Parathyroid adenoma (tissue), 2 donors: ENCODE results near the gene TMC5.

Source experiments
- H2AFZ ChIP-seq: fragments of 300-600 bp; sonication (generic); one replicate; pipeline ENCODE4 v1.7.0; 2017; ENCODE audit warnings: antibody characterized with exemption, mild to moderate bottlenecking
- H3K27ac ChIP-seq: fragments of 300-600 bp; sonication (generic); one replicate; pipeline ENCODE4 v1.7.0; 2017
- H3K27me3 ChIP-seq: fragments of 300-600 bp; sonication (generic); one replicate; pipeline ENCODE4 v1.7.0; 2017; ENCODE audit warnings: low read length; ENCODE audit not compliant: control insufficient read depth, insufficient read depth
- H3K36me3 ChIP-seq: fragments of 300-600 bp; sonication (generic); one replicate; pipeline ENCODE4 v1.7.0; 2017; ENCODE audit warnings: low read length; ENCODE audit not compliant: control insufficient read depth, insufficient read depth
- H3K4me1 ChIP-seq: fragments of 300-600 bp; sonication (generic); one replicate; pipeline ENCODE4 v1.7.0; 2017; ENCODE audit warnings: control low read depth
- H3K4me2 ChIP-seq: fragments of 300-600 bp; sonication (generic); one replicate; pipeline ENCODE4 v1.7.0; 2017; ENCODE audit warnings: low read length
- H3K4me3 ChIP-seq: fragments of 300-600 bp; sonication (generic); one replicate; pipeline ENCODE4 v1.7.0; 2017; ENCODE audit warnings: low read depth, low read length
- H3K79me2 ChIP-seq: fragments of 300-600 bp; sonication (generic); one replicate; pipeline ENCODE4 v1.7.0; 2017; ENCODE audit warnings: control low read depth
- H3K9ac ChIP-seq: fragments of 300-600 bp; sonication (generic); one replicate; pipeline ENCODE4 v1.7.0; 2017; ENCODE audit warnings: mild to moderate bottlenecking
- H3K9me3 ChIP-seq: fragments of 300-600 bp; sonication (generic); one replicate; pipeline ENCODE4 v1.7.0; 2017; ENCODE audit warnings: low read length; ENCODE audit not compliant: control insufficient read depth
- TF ChIP-seq, protein P1 (sequence below): fragments of 300-600 bp; sonication (generic); IDR thresholded peaks from one replicate; pipeline ENCODE4 v1.7.0; 2017; ENCODE audit warnings: antibody characterized with exemption, mild to moderate bottlenecking
- donor health status: primary hyperparathyroidism.

TMC5 gene

DNA sequence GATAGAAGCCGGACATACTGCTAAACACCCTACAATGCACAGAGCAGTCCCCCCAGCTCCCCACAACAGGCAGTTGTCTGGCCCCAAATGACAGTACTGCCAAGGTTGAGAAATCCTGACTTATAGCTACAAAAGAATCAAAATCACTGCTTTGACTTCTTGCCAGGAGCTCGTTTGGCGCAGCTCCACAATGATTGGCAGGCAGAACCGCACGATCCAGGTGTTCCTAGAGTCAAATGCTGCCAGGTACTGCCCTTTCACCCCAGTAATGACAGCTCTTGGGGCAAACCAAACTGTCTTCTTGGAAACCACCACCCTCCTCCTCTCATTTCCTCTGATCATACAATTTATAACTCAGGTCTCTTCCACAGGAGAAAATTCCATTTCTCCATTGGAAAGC is 2.2 kb upstream of the TMC5 start:
- peak overlapping the region; percentile 40 for H2AFZ ChIP-seq
- no peaks in the 10 kb centered on the region for H3K79me2 ChIP-seq
- no peak overlapping the region for H3K9ac ChIP-seq
- peaks cover 7% of the 10 kb centered on the region for H3K4me1 ChIP-seq
- no peak overlapping the region for H3K27ac ChIP-seq
- no peaks in the 10 kb centered on the region for H3K36me3 ChIP-seq
- H3K4me2 ChIP-seq: no peak overlapping the region
- no peaks in the 10 kb centered on the region for H3K9me3 ChIP-seq
- H3K4me3 ChIP-seq: no peak overlapping the region
- TF ChIP-seq, protein P1, sequence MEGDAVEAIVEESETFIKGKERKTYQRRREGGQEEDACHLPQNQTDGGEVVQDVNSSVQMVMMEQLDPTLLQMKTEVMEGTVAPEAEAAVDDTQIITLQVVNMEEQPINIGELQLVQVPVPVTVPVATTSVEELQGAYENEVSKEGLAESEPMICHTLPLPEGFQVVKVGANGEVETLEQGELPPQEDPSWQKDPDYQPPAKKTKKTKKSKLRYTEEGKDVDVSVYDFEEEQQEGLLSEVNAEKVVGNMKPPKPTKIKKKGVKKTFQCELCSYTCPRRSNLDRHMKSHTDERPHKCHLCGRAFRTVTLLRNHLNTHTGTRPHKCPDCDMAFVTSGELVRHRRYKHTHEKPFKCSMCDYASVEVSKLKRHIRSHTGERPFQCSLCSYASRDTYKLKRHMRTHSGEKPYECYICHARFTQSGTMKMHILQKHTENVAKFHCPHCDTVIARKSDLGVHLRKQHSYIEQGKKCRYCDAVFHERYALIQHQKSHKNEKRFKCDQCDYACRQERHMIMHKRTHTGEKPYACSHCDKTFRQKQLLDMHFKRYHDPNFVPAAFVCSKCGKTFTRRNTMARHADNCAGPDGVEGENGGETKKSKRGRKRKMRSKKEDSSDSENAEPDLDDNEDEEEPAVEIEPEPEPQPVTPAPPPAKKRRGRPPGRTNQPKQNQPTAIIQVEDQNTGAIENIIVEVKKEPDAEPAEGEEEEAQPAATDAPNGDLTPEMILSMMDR: no peak
- H3K27me3 ChIP-seq: no peaks in the 10 kb centered on the region

DNA sequence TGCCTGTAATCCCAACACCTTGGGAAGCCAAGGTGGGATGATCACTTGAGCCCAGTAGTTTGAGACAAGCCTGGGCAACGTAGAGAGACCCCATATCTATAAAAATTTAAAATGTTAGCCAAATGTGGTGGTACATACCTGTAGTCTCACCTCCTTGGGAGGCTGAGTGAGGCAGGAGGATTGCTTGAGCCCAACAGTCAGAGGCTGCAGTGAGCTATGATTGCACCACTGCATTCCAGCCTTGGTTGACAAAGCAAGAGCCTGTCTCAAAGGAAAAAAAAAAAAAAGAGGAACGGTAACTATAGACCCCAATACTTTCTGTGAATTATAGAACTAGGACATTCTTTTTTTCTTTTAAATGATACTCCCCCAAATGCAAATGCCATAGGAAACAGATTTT is 1.8 kb upstream of the TMC5 start:
- Histone ChIP-seq H3K27me3 (no peaks in the 10 kb centered on the region), H3K36me3 (no peaks in the 10 kb centered on the region), H3K4me2 (no peak overlapping the region), H3K9me3 (no peaks in the 10 kb centered on the region), H3K9ac (no peak overlapping the region), H3K79me2 (no peaks in the 10 kb centered on the region), H3K4me1 (peaks cover 5% of the 10 kb centered on the region), H3K4me3 (no peak overlapping the region), H2AFZ (no peak overlapping the region), H3K27ac (no peak overlapping the region)
- TF ChIP-seq, protein P1: no peak

DNA sequence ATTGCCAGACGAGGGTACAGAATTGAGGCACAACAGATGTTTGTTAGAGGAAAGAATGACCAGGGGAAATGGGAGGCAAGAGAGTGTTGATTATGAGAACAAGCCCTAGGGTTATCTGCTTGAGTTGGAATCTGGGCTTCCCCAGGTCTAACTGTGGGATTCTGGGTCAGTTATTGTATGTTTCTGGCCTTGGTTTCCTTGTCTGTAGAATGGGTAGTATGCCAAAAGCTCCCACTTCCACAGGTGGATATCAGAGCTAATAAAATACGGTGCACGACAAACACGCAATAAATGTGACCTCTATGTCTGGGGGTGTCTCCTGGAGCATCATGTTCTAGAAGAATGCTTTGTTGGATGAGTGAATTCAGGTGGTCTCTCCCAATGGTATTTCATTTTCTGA is 517 bp downstream of the TMC5 start:
- Histone ChIP-seq H3K9ac (no peak overlapping the region), H3K4me1 (peaks cover 5% of the 10 kb centered on the region), H3K36me3 (no peaks in the 10 kb centered on the region), H3K9me3 (no peaks in the 10 kb centered on the region), H3K27me3 (no peaks in the 10 kb centered on the region), H3K79me2 (no peaks in the 10 kb centered on the region), H3K4me2 (no peak overlapping the region), H3K4me3 (no peak overlapping the region), H3K27ac (no peak overlapping the region), H2AFZ (no peak overlapping the region)
- TF ChIP-seq, protein P1: no peak

DNA sequence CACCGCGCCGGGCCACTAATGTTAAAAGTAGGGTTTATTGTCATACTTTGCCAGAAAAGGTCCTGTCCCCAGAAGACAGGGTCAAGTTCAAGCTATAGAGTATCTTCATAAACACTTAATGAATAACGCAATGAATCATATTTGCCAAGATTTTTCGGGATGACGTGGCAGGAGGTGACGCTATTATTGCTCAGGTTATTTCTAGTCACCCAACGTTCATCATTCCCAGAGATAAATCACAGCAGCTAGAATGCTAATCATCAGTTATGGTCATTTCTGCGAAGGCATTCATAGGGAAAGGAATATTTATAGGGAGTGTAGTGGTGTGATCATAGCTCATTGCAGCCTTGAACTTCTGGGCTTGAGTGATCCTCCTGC is 2.0 kb downstream of the TMC5 start:
- Histone ChIP-seq H3K79me2 (no peaks in the 10 kb centered on the region), H3K4me1 (peaks cover 5% of the 10 kb centered on the region), H3K36me3 (no peaks in the 10 kb centered on the region), H2AFZ (no peak overlapping the region), H3K4me2 (no peak overlapping the region), H3K9me3 (no peaks in the 10 kb centered on the region), H3K4me3 (no peak overlapping the region), H3K27ac (no peak overlapping the region), H3K9ac (no peak overlapping the region), H3K27me3 (no peaks in the 10 kb centered on the region)
- TF ChIP-seq, protein P1: no peak

DNA sequence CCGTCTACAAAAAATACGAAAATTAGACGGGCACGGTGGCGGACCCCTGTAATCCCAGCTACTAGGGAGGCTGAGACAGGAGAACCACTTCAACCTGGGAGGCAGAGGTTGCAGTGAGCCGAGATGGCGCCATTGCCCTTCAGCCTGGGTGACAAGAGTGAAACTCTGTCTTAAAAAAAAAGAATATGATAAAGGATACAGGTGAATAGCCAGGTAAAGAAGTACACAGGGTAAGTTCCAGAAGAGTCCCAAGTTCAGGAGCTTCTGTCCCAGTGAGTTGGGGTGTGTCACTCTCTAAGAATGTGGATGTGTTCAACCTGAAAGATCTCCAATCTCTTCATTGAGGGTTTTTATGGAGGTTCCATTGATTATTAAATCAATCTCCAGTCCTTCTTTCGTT is 6.8 kb downstream of the TMC5 start:
- Histone ChIP-seq H3K79me2 (no peaks in the 10 kb centered on the region), H3K9ac (no peak overlapping the region), H3K27ac (no peak overlapping the region), H3K4me2 (no peak overlapping the region), H3K4me3 (no peak overlapping the region), H3K36me3 (no peaks in the 10 kb centered on the region), H3K27me3 (no peaks in the 10 kb centered on the region), H3K9me3 (no peaks in the 10 kb centered on the region), H2AFZ (no peak overlapping the region), H3K4me1 (no peaks in the 10 kb centered on the region)
- TF ChIP-seq, protein P1: no peak
